GM12865 (cell line): ENCODE results near the gene PRKCA.

ENCODE experiments used
- DNase-seq: peaks from one replicate; pipeline ENCODE4 v3.0.0; 2010; ENCODE audit warnings: low read depth
- H3K4me3 ChIP-seq: 2 replicates; pipeline ENCODE4 v1.5.1; 2011; ENCODE audit warnings: mild to moderate bottlenecking, low read depth, low read length, control low read depth
- CTCF ChIP-seq: IDR thresholded peaks from 2 replicates; pipeline ENCODE4 v1.5.1; 2011; ENCODE audit warnings: low read length, control low read depth, low read depth, inconsistent platforms; ENCODE audit not compliant: insufficient read depth; ENCODE audit errors: missing control alignments

PRKCA gene

GRCh38 chr17:66755101-66755943, 452.9 kb downstream of the PRKCA start:
- DNase-seq = no peak
- TF ChIP-seq CTCF = no peak
- no peak overlapping the region for H3K4me3 ChIP-seq

- no peak for TF ChIP-seq CTCF
- H3K4me3 ChIP-seq = no peak overlapping the region
- no peak for DNase-seq
Observed at GRCh38 chr17:66755944-66756290, 453.5 kb downstream of the PRKCA start.

DNA sequence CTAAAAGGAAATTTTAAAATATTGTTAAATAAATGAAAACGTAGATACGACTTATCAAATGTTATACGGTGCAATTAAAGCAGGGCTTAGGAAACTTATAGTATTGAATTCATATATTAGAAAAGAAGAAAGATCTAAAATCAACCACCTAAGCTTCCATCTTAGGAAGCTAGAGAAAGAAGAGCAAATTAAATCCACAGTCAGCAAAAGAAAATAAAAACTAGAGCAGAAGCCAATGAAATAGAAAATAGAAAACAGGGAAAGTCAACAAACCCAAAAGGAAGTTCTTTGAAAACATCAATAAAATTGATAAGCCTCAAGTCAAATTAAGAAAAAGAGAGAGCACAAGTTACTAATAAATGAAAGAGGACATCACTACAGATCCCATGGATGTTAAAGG, 457.9 kb downstream of the PRKCA start:
- DNase-seq = no peak
- no peak for TF ChIP-seq CTCF
- no peak overlapping the region for H3K4me3 ChIP-seq

DNA sequence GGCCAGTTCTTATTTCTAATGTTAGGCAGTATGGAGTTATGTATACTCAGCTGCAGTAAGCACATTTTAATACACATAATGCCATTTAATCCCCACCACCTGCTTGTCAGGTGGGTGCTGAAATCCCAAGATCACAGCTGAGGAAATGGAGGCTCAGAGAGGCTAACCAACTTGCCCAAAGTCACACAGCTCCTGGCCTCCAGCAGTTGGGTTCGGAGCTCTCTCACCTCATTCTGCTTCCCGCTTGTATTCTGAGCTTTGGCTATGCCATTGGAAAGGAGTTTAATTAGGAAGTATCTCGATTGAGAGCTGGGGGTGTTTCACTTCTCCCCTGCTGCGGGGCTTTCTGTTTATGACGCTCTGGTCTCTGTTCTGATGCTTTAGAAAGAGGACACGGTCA, 459.9 kb downstream of the PRKCA start:
- TF ChIP-seq CTCF = no peak
- no peak overlapping the region for H3K4me3 ChIP-seq
- DNase-seq = no peak

- no peak overlapping the region for H3K4me3 ChIP-seq
- no peak for TF ChIP-seq CTCF
- no peak for DNase-seq
Observed at GRCh38 chr17:66763056-66763455, 460.6 kb downstream of the PRKCA start.

GRCh38 chr17:66764506-66764905, 462.1 kb downstream of the PRKCA start:
- DNase-seq = no peak

More at GRCh38 chr17:66764506-66764905, 462.1 kb downstream of the PRKCA start:
- no peak for TF ChIP-seq CTCF
- H3K4me3 ChIP-seq = no peak overlapping the region
